GM12891 (cell line): Measurements from ENCODE around the gene RETREG3.

Experiments
- POLR2A ChIP-seq: IDR thresholded peaks from 2 replicates; pipeline ENCODE4 v1.6.1; 2011; ENCODE audit warnings: low read depth, low read length, control low read depth
- POLR2AphosphoS5 ChIP-seq: IDR thresholded peaks from 2 replicates; pipeline ENCODE4 v1.6.1; 2011; ENCODE audit warnings: low read depth, low read length, control low read depth
- POU2F2 ChIP-seq: IDR thresholded peaks from 2 replicates; pipeline ENCODE4 v1.6.1; 2011; ENCODE audit warnings: low read depth, mild to moderate bottlenecking, control low read depth, low read length, moderate library complexity

DNA sequence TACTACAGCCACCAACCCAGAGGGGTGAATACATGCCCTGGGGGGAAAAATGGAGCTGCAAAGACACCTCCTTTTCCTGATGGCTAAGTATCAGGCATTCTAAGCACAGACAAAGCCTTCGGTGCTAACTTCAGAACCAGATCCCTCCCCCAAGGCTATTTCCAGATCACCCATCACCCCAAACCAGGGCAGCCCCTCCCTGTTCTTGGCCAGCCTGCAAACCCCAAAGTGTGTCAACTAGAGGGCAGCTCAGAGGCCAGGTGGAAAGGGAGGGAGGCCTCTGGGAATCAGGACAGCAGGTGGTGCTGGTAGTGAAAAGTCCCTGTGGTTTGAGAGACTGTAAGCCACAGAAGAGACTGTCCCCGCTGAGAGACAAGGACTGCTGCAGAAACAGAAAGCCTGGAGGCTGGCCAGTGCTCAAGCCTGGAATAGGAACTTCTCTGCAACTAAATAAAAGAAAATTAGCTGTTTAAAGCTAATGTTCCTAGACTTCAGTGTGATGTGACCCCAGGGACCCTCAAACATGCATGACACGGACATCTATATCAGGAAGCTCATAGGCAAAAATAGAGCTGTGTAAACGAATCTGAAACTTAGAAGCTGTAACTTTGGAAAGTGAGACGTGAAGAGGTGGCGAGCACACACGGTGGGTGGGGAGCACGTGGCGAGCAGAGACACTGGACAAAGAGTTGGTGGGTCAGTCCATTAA, 9.4 kb upstream of the RETREG3 start:
- no peak for TF ChIP-seq POLR2A
- peak; percentile 61; the same call in 1 of the 2 replicates for TF ChIP-seq POU2F2
- TF ChIP-seq POLR2AphosphoS5, result no peak
